SK-N-MC (cell line): ENCODE measurements around the gene CACNA1G.
A peak's percentile ranks its signal among the peaks of the same experiment; 100 is the strongest.

ENCODE experiments used
- DNase-seq: peaks from one replicate; pipeline ENCODE4 v3.0.0-alpha.2; 2011; ENCODE audit warnings: low read depth, low spot score
- H3K27ac ChIP-seq: fragments of 200-600 bp; sonication (generic); 2 replicates; pipeline ENCODE4 v1.5.1; 2016; ENCODE audit warnings: mixed run types
- H3K36me3 ChIP-seq: fragments of 200-600 bp; sonication (generic); 2 replicates; pipeline ENCODE4 v1.6.1; 2017; ENCODE audit warnings: antibody characterized with exemption, low read length, mixed read lengths; ENCODE audit not compliant: insufficient read depth
- H3K4me3 ChIP-seq: fragments of 200-600 bp; sonication (generic); 2 replicates; pipeline ENCODE4 v1.5.1; 2016
- H3K9ac ChIP-seq: fragments of 200-600 bp; sonication (generic); 2 replicates; pipeline ENCODE4 v1.8.0; 2017; ENCODE audit warnings: mixed run types, mixed read lengths; ENCODE audit not compliant: insufficient read length
- H3K9me3 ChIP-seq: fragments of 200-600 bp; sonication (generic); 2 replicates; pipeline ENCODE4 v1.6.1; 2017; ENCODE audit warnings: low read depth, mild to moderate bottlenecking, antibody characterized with exemption, low read length, moderate library complexity, mixed read lengths
- EZH2 ChIP-seq: fragments of 200-600 bp; sonication (generic); IDR thresholded peaks from one replicate; pipeline ENCODE4 v1.6.1; 2017; ENCODE audit warnings: antibody characterized with exemption
- FOXP2 ChIP-seq: optimal IDR thresholded peaks from 2 replicates; pipeline ENCODE3; 2011; ENCODE audit warnings: mild to moderate bottlenecking, moderate library complexity; ENCODE audit not compliant: insufficient read depth; ENCODE audit errors: extremely low read length, control extremely low read depth
- POLR2AphosphoS5 ChIP-seq: IDR thresholded peaks from 2 replicates; pipeline ENCODE4 v1.6.1; 2012; ENCODE audit warnings: mild to moderate bottlenecking, low read depth, low read length, borderline replicate concordance

The CACNA1G gene

DNA sequence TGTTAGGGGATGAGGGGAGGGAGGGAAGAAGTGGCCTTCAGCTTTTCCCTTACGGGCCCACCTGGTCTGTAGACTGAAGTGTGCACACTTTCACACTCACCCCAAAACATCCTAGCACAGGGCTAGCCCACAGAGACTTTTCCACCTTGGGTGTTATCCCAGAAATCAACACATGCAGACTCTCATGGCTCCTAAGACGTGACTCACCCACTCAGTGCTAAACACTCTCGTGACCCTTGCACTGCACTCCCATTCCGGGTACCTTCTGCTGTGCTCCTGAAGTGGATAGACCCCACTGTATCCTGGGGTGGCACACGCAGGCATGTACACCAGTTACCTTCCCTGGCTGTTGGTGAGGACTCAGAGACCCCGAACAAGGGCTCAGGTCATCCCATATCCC lies 51.1 kb downstream of the CACNA1G start:
- Histone ChIP-seq H3K36me3 (no peaks in the 10 kb centered on the region), H3K27ac (no peak overlapping the region), H3K9me3 (no peaks in the 10 kb centered on the region), H3K4me3 (no peak overlapping the region), H3K9ac (no peak overlapping the region)
- TF ChIP-seq FOXP2 (no peak), POLR2AphosphoS5 (no peak), EZH2 (no peak)
- DNase-seq: no peak

DNA sequence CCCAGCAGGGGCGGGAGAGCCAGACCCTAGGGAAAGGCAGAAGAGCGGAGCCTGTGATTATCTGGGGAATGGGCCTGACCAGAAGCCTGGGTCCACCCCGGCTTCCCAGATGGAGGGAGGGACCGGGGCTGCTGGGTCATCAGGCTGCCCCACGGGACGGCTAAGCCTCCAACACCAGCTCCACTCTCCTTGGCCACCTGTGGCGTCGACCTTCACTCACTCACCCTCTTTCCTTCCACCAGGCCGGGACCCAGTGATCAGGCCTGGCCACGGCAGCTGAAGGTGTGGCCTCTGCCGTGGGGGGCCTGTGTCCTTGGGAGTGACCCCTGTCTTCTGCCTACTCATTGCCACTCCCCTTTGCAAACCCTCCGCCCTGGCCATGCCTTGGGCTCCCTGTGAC lies 51.8 kb downstream of the CACNA1G start:
- TF ChIP-seq POLR2AphosphoS5 (no peak), EZH2 (no peak), FOXP2 (no peak)
- Histone ChIP-seq H3K36me3 (no peaks in the 10 kb centered on the region), H3K27ac (no peak overlapping the region), H3K9ac (no peak overlapping the region), H3K9me3 (no peaks in the 10 kb centered on the region), H3K4me3 (no peak overlapping the region)
- no peak for DNase-seq

DNA sequence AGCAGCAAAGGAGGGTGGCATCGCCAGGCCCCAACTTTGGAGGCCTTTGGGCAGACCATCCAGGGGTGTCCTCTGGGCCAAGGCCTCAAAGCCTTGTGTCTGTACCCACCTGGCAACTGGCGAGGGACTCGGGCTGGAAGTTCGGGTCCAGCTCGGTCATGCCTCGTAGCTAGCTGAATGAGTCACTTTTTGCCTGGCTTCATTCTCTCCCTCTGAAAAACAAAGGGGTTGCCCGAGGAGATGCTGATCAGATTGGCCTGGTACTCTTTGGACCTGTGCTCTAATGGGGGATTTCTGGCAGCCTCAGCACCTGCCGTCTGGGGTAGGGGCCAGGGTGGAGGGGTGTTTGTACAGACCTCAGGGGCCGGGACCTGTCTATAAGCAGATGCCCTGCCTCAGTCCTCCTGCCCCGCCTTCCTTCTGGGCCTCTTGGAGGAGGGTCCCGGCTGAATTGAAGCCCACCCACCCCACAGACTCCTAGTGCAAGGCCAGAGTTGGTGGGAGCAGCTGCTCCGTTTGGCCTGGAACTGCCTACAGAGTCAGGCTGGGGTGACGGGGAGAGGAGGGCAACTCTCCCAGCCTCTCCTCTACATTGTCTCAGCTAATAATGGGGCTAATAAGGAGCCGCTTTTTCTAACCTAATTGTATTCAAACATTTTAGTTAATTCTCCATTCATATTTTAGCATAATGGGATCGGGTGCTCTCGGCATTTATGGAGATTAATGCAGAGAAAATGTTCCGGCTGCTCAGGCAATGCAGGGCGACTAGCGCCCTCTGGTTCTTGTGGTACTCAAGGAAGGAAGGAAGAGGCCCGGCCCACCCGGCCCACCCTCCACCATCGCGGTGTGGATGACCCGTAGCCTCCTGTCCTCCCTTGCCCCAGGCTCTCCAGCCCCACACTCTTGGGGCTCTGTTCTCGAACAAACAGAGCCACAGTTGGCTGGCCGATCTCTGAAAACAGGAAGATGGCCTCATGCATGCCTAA lies 52.8 kb downstream of the CACNA1G start:
- Histone ChIP-seq H3K27ac (no peak overlapping the region), H3K9me3 (no peaks in the 10 kb centered on the region), H3K9ac (no peak overlapping the region), H3K36me3 (no peaks in the 10 kb centered on the region), H3K4me3 (no peak overlapping the region)
- TF ChIP-seq FOXP2: no peak
- TF ChIP-seq POLR2AphosphoS5: no peak
- no peak for TF ChIP-seq EZH2
- no peak for DNase-seq

DNA sequence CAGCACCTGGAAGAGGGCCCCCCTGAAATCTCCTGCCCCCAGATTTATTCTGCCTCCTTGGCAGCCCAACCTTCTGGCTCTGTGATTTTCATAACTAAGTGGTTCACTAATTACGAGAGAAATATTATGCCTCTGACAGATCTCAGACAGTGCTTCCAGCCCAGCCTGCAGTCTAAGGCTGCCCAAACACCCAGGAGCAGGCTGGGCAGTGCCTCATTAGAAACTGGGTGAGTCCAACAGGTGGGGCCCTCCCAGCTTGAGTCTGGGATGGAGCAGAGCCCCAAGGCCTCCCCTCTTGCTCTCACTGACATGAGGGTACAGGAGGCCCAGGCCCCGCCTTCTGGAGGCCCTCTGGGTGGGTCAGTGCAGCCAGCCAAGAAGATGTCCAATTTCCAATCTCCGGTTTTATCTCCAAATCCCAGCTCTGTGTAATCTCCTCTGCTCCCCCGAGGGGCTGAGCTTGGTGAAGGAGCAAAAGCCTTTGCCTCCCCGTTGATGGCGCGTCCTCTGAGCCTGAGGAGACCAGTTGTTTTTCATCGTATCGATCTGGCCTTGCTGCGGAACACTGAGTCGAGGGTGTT lies 54.0 kb downstream of the CACNA1G start:
- Histone ChIP-seq H3K9me3 (no peaks in the 10 kb centered on the region), H3K9ac (no peak overlapping the region), H3K27ac (no peak overlapping the region), H3K4me3 (no peak overlapping the region), H3K36me3 (no peaks in the 10 kb centered on the region)
- TF ChIP-seq POLR2AphosphoS5 (no peak), EZH2 (no peak), FOXP2 (no peak)
- no peak for DNase-seq

DNA sequence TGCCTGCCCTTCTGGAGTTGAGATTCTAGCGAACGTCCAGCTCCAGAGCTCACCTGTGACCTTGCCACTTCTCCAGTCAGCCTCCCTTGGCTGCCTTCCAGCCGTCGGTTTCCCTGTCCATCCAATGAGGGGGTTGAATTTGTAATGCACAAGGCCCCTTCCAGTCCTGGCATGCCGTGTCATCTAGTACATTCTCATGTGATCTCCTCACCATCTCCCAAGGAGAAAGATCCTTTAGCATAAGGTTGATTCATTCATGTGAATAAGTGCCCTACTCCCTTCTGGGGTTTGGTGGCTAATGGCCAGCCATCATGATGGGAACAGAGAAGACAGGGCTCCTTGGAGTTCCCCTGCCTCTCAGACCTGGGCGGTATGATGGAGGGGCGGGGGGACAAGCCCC lies 55.3 kb downstream of the CACNA1G start:
- Histone ChIP-seq H3K9ac (no peak overlapping the region), H3K27ac (no peak overlapping the region), H3K9me3 (no peaks in the 10 kb centered on the region), H3K4me3 (no peak overlapping the region), H3K36me3 (no peaks in the 10 kb centered on the region)
- TF ChIP-seq EZH2: no peak
- no peak for TF ChIP-seq FOXP2
- TF ChIP-seq POLR2AphosphoS5: no peak
- no peak for DNase-seq

DNA sequence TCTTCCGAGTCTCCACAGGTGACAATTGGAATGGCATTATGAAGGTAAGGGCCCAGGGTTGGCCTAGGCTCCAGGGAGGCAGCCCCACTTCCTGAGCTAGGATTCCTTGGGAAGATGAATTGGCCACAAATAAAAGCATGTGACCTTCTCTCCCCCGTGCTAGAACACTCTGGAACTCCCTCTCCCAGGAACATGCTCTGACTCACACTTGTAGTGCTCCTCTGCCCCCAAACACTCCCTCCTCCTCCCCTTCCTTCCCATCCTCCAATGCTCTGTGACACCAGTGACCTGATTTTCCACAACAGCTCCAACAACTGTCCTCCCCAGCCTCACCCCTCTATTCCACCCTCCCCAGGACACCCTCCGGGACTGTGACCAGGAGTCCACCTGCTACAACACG lies 57.8 kb downstream of the CACNA1G start:
- Histone ChIP-seq H3K36me3 (no peaks in the 10 kb centered on the region), H3K9me3 (no peaks in the 10 kb centered on the region), H3K27ac (no peak overlapping the region), H3K9ac (no peak overlapping the region), H3K4me3 (no peak overlapping the region)
- TF ChIP-seq FOXP2 (no peak), POLR2AphosphoS5 (no peak), EZH2 (no peak)
- DNase-seq: no peak

DNA sequence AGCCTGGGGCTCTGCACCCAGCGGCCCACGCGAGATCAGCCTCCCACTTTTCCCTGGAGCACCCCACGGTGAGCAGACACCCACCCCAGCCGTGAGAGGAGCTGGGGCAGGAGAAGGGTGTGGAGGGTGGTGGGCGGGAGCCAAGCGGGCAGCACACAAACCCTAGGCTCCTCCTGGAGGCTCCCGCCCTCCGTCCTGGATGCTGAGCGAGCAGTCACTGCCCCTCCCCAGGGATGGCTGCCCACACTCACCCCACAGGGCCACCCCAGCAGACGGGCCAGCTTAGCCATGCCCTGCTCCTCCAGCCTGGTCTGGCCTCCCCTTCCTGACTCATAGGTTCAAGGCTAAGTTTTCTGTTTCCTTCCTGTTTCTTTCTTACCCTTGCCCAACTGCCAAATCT lies 58.4 kb downstream of the CACNA1G start:
- TF ChIP-seq FOXP2: no peak
- no peak for TF ChIP-seq POLR2AphosphoS5
- TF ChIP-seq EZH2: no peak
- H3K9ac ChIP-seq: no peak overlapping the region
- no peak for DNase-seq

DNA sequence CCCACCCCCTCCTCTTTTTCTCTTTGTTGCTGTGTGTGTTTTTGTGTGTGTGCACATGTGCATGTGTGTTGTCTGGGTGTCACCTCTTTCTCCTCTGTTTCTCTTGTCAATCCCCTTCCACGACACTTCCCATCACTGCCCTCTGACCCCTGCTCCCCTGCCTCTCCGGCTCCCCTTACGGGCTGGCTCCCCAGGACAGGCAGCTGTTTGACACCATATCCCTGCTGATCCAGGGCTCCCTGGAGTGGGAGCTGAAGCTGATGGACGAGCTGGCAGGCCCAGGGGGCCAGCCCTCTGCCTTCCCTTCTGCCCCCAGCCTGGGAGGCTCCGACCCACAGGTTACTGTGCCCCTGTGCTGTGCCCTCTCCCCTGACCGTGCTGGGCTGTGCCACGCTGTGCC lies 59.0 kb downstream of the CACNA1G start:
- Histone ChIP-seq H3K27ac (peak overlapping the region; percentile 42; the same call in 1 of the 2 replicates), H3K36me3 (no peaks in the 10 kb centered on the region), H3K4me3 (no peak overlapping the region), H3K9me3 (no peaks in the 10 kb centered on the region), H3K9ac (no peak overlapping the region)
- TF ChIP-seq EZH2 (no peak), POLR2AphosphoS5 (no peak), FOXP2 (no peak)
- DNase-seq: no peak

More for the DNA sequence above, 58.4 kb downstream of the CACNA1G start:
- Histone ChIP-seq H3K27ac (no peak overlapping the region), H3K4me3 (no peak overlapping the region), H3K9me3 (no peaks in the 10 kb centered on the region), H3K36me3 (no peaks in the 10 kb centered on the region)

DNA sequence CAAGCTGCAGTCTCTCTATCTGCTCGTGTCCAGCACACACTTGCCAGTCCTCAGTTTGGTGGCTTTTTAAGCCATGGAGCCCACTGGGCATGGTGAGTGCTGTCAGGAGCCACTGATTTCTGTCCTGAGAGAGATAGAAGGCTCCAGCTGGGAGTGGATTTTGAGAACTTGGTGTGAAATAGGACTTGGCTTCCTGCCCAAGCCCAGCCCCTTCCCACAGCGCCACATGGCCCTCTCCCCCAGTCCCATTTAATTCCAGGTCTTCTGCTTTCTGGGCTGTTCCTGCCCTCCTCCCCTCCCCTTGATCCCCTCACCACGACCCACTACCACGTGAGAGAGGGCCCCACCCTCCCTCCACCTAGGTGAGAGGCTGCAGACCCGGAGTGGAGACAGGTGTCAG lies 59.7 kb downstream of the CACNA1G start:
- H3K9me3 ChIP-seq: no peaks in the 10 kb centered on the region
- H3K36me3 ChIP-seq: no peaks in the 10 kb centered on the region
- H3K9ac ChIP-seq: no peak overlapping the region
- H3K4me3 ChIP-seq: no peak overlapping the region
- no peak for DNase-seq
- H3K27ac ChIP-seq: 0 out of 2 replicates have a peak overlapping the region, but pooled peaks have one; percentile 42
- TF ChIP-seq FOXP2 (no peak), POLR2AphosphoS5 (no peak), EZH2 (no peak)
